ENCODE results near the gene PUS10. TPM values are rescaled to one million over a fixed set of nuclear protein-coding genes. Genes with fewer than 3 reads are reported as not detected.

The PUS10 gene
- polyA plus RNA-seq, 2 of the 4 experiments (the other 2 are of a cell fraction), result 3.3 to 9.3 TPM

GRCh38 chr2:60958800-60959199 lies 59.3 kb downstream of the PUS10 start (continued):
- TF ChIP-seq, protein P1, sequence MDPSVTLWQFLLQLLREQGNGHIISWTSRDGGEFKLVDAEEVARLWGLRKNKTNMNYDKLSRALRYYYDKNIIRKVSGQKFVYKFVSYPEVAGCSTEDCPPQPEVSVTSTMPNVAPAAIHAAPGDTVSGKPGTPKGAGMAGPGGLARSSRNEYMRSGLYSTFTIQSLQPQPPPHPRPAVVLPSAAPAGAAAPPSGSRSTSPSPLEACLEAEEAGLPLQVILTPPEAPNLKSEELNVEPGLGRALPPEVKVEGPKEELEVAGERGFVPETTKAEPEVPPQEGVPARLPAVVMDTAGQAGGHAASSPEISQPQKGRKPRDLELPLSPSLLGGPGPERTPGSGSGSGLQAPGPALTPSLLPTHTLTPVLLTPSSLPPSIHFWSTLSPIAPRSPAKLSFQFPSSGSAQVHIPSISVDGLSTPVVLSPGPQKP (IDR thresholded peaks at IDR 0.05; ENCODE audit: low read depth, low read length), result no peak
- TF ChIP-seq HMGXB4 (CRISPR knock-in tag; IDR thresholded peaks at IDR 0.05; ENCODE audit: borderline replicate concordance) (no peak), POLR2A (IDR thresholded peaks at IDR 0.05; ENCODE audit: low read length) (no peak), HOXB5 (CRISPR knock-in tag; IDR thresholded peaks at IDR 0.05) (no peak)

DNA sequence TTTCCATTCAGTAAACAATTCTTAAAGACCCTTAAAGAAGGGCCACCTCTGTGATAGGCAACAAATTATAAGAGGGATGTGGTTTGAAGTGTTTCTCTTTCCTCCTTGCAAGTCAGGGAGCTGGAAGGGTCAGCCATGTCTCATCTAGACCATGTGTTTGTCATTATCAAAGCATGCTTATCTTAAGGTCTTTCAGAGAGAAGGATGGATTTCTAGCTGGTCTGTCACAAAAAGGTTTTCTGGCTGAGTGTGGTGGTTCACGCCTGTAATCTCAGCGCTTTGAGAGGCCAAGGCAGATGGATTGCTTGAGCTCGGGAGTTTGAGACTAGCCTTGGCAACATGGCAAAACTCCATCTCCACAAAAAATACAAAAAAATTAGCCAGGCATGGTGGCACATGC lies 59.7 kb downstream of the PUS10 start:
- Histone ChIP-seq H3K27ac (peak overlapping the region in 1 of 2 experiments; percentile 13; a peak in 1 of 6 replicates), H3K9me3 (no peaks in the 10 kb centered on the region), H3K4me3 (no peak overlapping the region), H3K4me2 (no peak overlapping the region), H3K4me1 (peaks cover 29% of the 10 kb centered on the region)
- ATAC-seq, result no peak
- FAIRE-seq, result no peak
- CTCF ChIA-PET, result interaction anchor here (0.6 to 1.7 kb wide), 6 partner anchors 19 to 252 kb away, joined by 3 to 4 read pairs (median 3); no protein-coding TSS in a partner anchor
- POLR2A ChIA-PET, result no interaction called here
- WGBS (ENCODE audit: missing lambda C conversion rate), result 96% methylated on average over 3 of the region's 3 CpGs
- no peak for TF ChIP-seq BHLHE40 (IDR thresholded peaks at IDR 0.05; ENCODE audit: low read depth, low read length)
- no peak for TF ChIP-seq USF2 (IDR thresholded peaks at IDR 0.05)
- no peak for DNase-seq (ENCODE audit: low read depth in 1 of 2, low spot score in 1 of 2)

- H3K9me3 ChIP-seq, result no peaks in the 10 kb centered on the region
- peak overlapping the region in 1 of 2 experiments; percentile 11; a peak in 2 of 6 replicates for H3K27ac ChIP-seq
- H3K4me2 ChIP-seq, result no peak overlapping the region
- DNase-seq (ENCODE audit: low read depth in 1 of 2, low spot score in 1 of 2) (no peak), FAIRE-seq (no peak), ATAC-seq (peak in 1 of 2 experiments; percentile 28; a peak in 1 of 6 replicates)
- CTCF ChIA-PET, result interaction anchor here (0.6 to 1.7 kb wide), 4 partner anchors 42 to 251 kb away, joined by 3 to 4 read pairs (median 4); no protein-coding TSS in a partner anchor
- TF ChIP-seq ZC3H11A (IDR thresholded peaks at IDR 0.05), result no peak
- TF ChIP-seq HMGXB4 (CRISPR knock-in tag; IDR thresholded peaks at IDR 0.05; ENCODE audit: borderline replicate concordance), result no peak
- TF ChIP-seq RNF2 (IDR thresholded peaks at IDR 0.05; ENCODE audit: borderline replicate concordance, low read depth), result no peak
- no peak for TF ChIP-seq TFCP2L1 (CRISPR knock-in tag; IDR thresholded peaks at IDR 0.05)
- no peak for TF ChIP-seq MAFK (IDR thresholded peaks at IDR 0.05; ENCODE audit: partially characterized antibody)
- TF ChIP-seq SREBF2 (IDR thresholded peaks at IDR 0.05), result no peak
- no peak for TF ChIP-seq CBX2 (IDR thresholded peaks at IDR 0.05; ENCODE audit: borderline replicate concordance, low read depth)
- no peak for TF ChIP-seq RARB (CRISPR knock-in tag; IDR thresholded peaks at IDR 0.05)
- TF ChIP-seq HOXB5 (CRISPR knock-in tag; IDR thresholded peaks at IDR 0.05), result no peak
- TF ChIP-seq, protein P1 (IDR thresholded peaks at IDR 0.05; ENCODE audit: low read depth, low read length), result no peak
- no peak for TF ChIP-seq ATOH8 (CRISPR knock-in tag; IDR thresholded peaks at IDR 0.05; ENCODE audit: low read depth)
- no peak for TF ChIP-seq FOSB (CRISPR knock-in tag; IDR thresholded peaks at IDR 0.05)
- TF ChIP-seq EHMT2 (IDR thresholded peaks at IDR 0.05; ENCODE audit: low read depth), result no peak
- TF ChIP-seq, protein P2, sequence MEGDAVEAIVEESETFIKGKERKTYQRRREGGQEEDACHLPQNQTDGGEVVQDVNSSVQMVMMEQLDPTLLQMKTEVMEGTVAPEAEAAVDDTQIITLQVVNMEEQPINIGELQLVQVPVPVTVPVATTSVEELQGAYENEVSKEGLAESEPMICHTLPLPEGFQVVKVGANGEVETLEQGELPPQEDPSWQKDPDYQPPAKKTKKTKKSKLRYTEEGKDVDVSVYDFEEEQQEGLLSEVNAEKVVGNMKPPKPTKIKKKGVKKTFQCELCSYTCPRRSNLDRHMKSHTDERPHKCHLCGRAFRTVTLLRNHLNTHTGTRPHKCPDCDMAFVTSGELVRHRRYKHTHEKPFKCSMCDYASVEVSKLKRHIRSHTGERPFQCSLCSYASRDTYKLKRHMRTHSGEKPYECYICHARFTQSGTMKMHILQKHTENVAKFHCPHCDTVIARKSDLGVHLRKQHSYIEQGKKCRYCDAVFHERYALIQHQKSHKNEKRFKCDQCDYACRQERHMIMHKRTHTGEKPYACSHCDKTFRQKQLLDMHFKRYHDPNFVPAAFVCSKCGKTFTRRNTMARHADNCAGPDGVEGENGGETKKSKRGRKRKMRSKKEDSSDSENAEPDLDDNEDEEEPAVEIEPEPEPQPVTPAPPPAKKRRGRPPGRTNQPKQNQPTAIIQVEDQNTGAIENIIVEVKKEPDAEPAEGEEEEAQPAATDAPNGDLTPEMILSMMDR (IDR thresholded peaks at IDR 0.05), result no peak
- TF ChIP-seq FOSL2 (IDR thresholded peaks at IDR 0.05), result no peak
- no peak for TF ChIP-seq FOSL2 (CRISPR knock-in tag; IDR thresholded peaks at IDR 0.05)
- no peak for TF ChIP-seq HOXB13 (CRISPR knock-in tag; IDR thresholded peaks at IDR 0.05; ENCODE audit: low read depth)
- POLR2A ChIA-PET, result no interaction called here
- no peak overlapping the region for H3K4me3 ChIP-seq
- peaks cover 29% of the 10 kb centered on the region for H3K4me1 ChIP-seq
- 73% methylated on average over 5 of the region's 5 CpGs for WGBS (ENCODE audit: missing lambda C conversion rate)
Measured at GRCh38 chr2:60957643-60958042, 60.4 kb downstream of the PUS10 start.

Data from A549 (cell line).